NCI-H1048 (cell line): ENCODE results near the gene EIF4A2.

Source experiments
- DNase-seq: peaks from one replicate; lab custom pipeline; 2025; lab: John Stamatoyannopoulos, UW

EIF4A2 gene

GRCh38 chr3:186783058-186783730 lies at the start of gene EIF4A2:
TSS of gene EIF4A2 (plus strand) at chr3:186783577. CDS start at chr3:186783611, 34 bp downstream.
- peak; percentile 64 for DNase-seq

GRCh38 chr3:186742618-186743380 lies 40.6 kb upstream of the EIF4A2 start:
- no peak for DNase-seq

- no peak for DNase-seq
Observed at GRCh38 chr3:186743666-186744065, 39.7 kb upstream of the EIF4A2 start.

- no peak for DNase-seq
Observed at GRCh38 chr3:186746008-186746407, 37.4 kb upstream of the EIF4A2 start.

- DNase-seq: no peak
Observed at GRCh38 chr3:186750316-186750715, 33.1 kb upstream of the EIF4A2 start.

- no peak for DNase-seq
Observed at GRCh38 chr3:186751480-186751879, 31.9 kb upstream of the EIF4A2 start.

GRCh38 chr3:186754006-186754405 lies 29.4 kb upstream of the EIF4A2 start:
- no peak for DNase-seq

- no peak for DNase-seq
Observed at GRCh38 chr3:186754871-186755270, 28.5 kb upstream of the EIF4A2 start.

GRCh38 chr3:186757214-186757613 lies 26.2 kb upstream of the EIF4A2 start:
- DNase-seq: no peak

GRCh38 chr3:186757686-186758220 lies 25.6 kb upstream of the EIF4A2 start:
- no peak for DNase-seq

GRCh38 chr3:186759231-186759930 lies 24.0 kb upstream of the EIF4A2 start:
- no peak for DNase-seq

- DNase-seq: no peak
Observed at GRCh38 chr3:186760141-186760833, 23.1 kb upstream of the EIF4A2 start.

GRCh38 chr3:186760897-186761447 lies 22.4 kb upstream of the EIF4A2 start:
- no peak for DNase-seq

- DNase-seq: no peak
Observed at GRCh38 chr3:186772281-186772694, 11.1 kb upstream of the EIF4A2 start.

- DNase-seq: no peak
Observed at GRCh38 chr3:186772701-186773417, 10.5 kb upstream of the EIF4A2 start.

- no peak for DNase-seq
Observed at GRCh38 chr3:186775999-186776398, 7.4 kb upstream of the EIF4A2 start.

- DNase-seq: no peak
Observed at GRCh38 chr3:186779204-186779603, 4.2 kb upstream of the EIF4A2 start.

- no peak for DNase-seq
Observed at GRCh38 chr3:186782542-186783057, 777 bp upstream of the EIF4A2 start.

GRCh38 chr3:186783731-186784515 lies 546 bp downstream of the EIF4A2 start:
- DNase-seq: peak; percentile 13
